ENCODE results near the gene RNU2-1.

Gene RNU2-1

GRCh38 chr17:43216369-43216761 is 17.4 kb downstream of the RNU2-1 start:
- H4K20me1 ChIP-seq (ENCODE audit: insufficient read depth): no peaks in the 10 kb centered on the region
- no peak overlapping the region for H2AFZ ChIP-seq (ENCODE audit: low read depth)
- no peak overlapping the region for H3K9ac ChIP-seq
- H3K27ac ChIP-seq: no peak overlapping the region
- H3K4me1 ChIP-seq (ENCODE audit: low read depth, poor library complexity, severe bottlenecking): peaks cover 18% of the 10 kb centered on the region
- no peak for TF ChIP-seq CTCF (conservative IDR thresholded peaks at IDR 0.05; ENCODE audit: low read depth, low read length)
- H3K4me3 ChIP-seq (IDR thresholded peaks at IDR 0.05; ENCODE audit: insufficient read depth, low read depth, low read length): no peak overlapping the region
- H3K36me3 ChIP-seq (ENCODE audit: insufficient read depth): no peaks in the 10 kb centered on the region
- no peaks in the 10 kb centered on the region for H3K27me3 ChIP-seq (ENCODE audit: insufficient read depth, low read depth)
- no peak overlapping the region for H3K4me2 ChIP-seq
- no peaks in the 10 kb centered on the region for H3K79me2 ChIP-seq (ENCODE audit: insufficient read depth, low read depth)

- no peaks in the 10 kb centered on the region for H3K27me3 ChIP-seq (ENCODE audit: insufficient read depth, low read depth)
- H2AFZ ChIP-seq (ENCODE audit: low read depth): no peak overlapping the region
- no peak overlapping the region for H3K4me3 ChIP-seq (IDR thresholded peaks at IDR 0.05; ENCODE audit: insufficient read depth, low read depth, low read length)
- H3K4me2 ChIP-seq: no peak overlapping the region
- no peaks in the 10 kb centered on the region for H4K20me1 ChIP-seq (ENCODE audit: insufficient read depth)
- H3K4me1 ChIP-seq (ENCODE audit: low read depth, poor library complexity, severe bottlenecking): peaks cover 24% of the 10 kb centered on the region
- no peak overlapping the region for H3K9ac ChIP-seq
- H3K27ac ChIP-seq: no peak overlapping the region
- H3K36me3 ChIP-seq (ENCODE audit: insufficient read depth): no peaks in the 10 kb centered on the region
- H3K79me2 ChIP-seq (ENCODE audit: insufficient read depth, low read depth): no peaks in the 10 kb centered on the region
- TF ChIP-seq CTCF (conservative IDR thresholded peaks at IDR 0.05; ENCODE audit: low read depth, low read length): no peak
These were observed 18.4 kb downstream of the RNU2-1 start for GRCh38 chr17:43215341-43215740.

- Histone ChIP-seq H3K27ac (no peak overlapping the region), H3K4me1 (ENCODE audit: low read depth, poor library complexity, severe bottlenecking) (peaks cover 26% of the 10 kb centered on the region), H3K36me3 (ENCODE audit: insufficient read depth) (no peaks in the 10 kb centered on the region), H2AFZ (ENCODE audit: low read depth) (no peak overlapping the region), H3K9ac (no peak overlapping the region), H4K20me1 (ENCODE audit: insufficient read depth) (no peaks in the 10 kb centered on the region), H3K79me2 (ENCODE audit: insufficient read depth, low read depth) (no peaks in the 10 kb centered on the region), H3K27me3 (ENCODE audit: insufficient read depth, low read depth) (no peaks in the 10 kb centered on the region), H3K4me2 (peak overlapping the region; percentile 70; the same call in 1 of the 2 replicates), H3K4me3 (IDR thresholded peaks at IDR 0.05; ENCODE audit: insufficient read depth, low read depth, low read length) (no peak overlapping the region)
- TF ChIP-seq CTCF (conservative IDR thresholded peaks at IDR 0.05; ENCODE audit: low read depth, low read length): no peak
These were observed 20.2 kb downstream of the RNU2-1 start for GRCh38 chr17:43213545-43213944.

- TF ChIP-seq CTCF (conservative IDR thresholded peaks at IDR 0.05; ENCODE audit: low read depth, low read length): no peak
- no peaks in the 10 kb centered on the region for H3K79me2 ChIP-seq (ENCODE audit: insufficient read depth, low read depth)
- H3K27me3 ChIP-seq (ENCODE audit: insufficient read depth, low read depth): no peaks in the 10 kb centered on the region
- peak overlapping the region; percentile 38; the same call in 1 of the 2 replicates for H3K9ac ChIP-seq
- peaks cover 26% of the 10 kb centered on the region for H3K4me1 ChIP-seq (ENCODE audit: low read depth, poor library complexity, severe bottlenecking)
- H3K4me3 ChIP-seq (IDR thresholded peaks at IDR 0.05; ENCODE audit: insufficient read depth, low read depth, low read length): no peak overlapping the region
- no peaks in the 10 kb centered on the region for H3K36me3 ChIP-seq (ENCODE audit: insufficient read depth)
- H3K27ac ChIP-seq: peak overlapping the region; percentile 28; the same call in 1 of the 2 replicates
- no peaks in the 10 kb centered on the region for H4K20me1 ChIP-seq (ENCODE audit: insufficient read depth)
- peak overlapping the region; percentile 82; the same call in 1 of the 2 replicates for H2AFZ ChIP-seq (ENCODE audit: low read depth)
- H3K4me2 ChIP-seq: peak overlapping the region; percentile 70
These were observed 20.9 kb downstream of the RNU2-1 start for GRCh38 chr17:43212641-43213490.
